HEK293T (cell line): ENCODE measurements around the gene COL27A1.

Experiments
- BHLHE40 ChIP-seq: fragments of 450-650 bp; IDR thresholded peaks from 2 replicates; pipeline ENCODE4 v1.6.1; 2016; ENCODE audit warnings: mild to moderate bottlenecking, moderate library complexity, borderline replicate concordance
- FOXA1 ChIP-seq: fragments of 450-650 bp; IDR thresholded peaks from 2 replicates; pipeline ENCODE4 v1.6.1; 2016; ENCODE audit warnings: mild to moderate bottlenecking
- FOXK2 ChIP-seq: fragments of 450-650 bp; IDR thresholded peaks from 2 replicates; pipeline ENCODE4 v1.6.1; 2016; ENCODE audit warnings: mild to moderate bottlenecking
- FOXM1 ChIP-seq: fragments of 450-650 bp; IDR thresholded peaks from 2 replicates; pipeline ENCODE4 v1.6.1; 2017; ENCODE audit warnings: mild to moderate bottlenecking, borderline replicate concordance
- L3MBTL2 ChIP-seq: fragments of 450-650 bp; conservative IDR thresholded peaks from 2 replicates; pipeline ENCODE4 v1.6.1; 2016; ENCODE audit warnings: mild to moderate bottlenecking
- NFRKB ChIP-seq: fragments of 450-650 bp; IDR thresholded peaks from 2 replicates; pipeline ENCODE4 v1.6.1; 2016; ENCODE audit warnings: mild to moderate bottlenecking, moderate library complexity
- SP1 ChIP-seq: fragments of 450-650 bp; IDR thresholded peaks from 2 replicates; pipeline ENCODE4 v1.6.1; 2017
- TARDBP ChIP-seq: fragments of 450-650 bp; IDR thresholded peaks from 2 replicates; pipeline ENCODE4 v1.6.1; 2016

DNA sequence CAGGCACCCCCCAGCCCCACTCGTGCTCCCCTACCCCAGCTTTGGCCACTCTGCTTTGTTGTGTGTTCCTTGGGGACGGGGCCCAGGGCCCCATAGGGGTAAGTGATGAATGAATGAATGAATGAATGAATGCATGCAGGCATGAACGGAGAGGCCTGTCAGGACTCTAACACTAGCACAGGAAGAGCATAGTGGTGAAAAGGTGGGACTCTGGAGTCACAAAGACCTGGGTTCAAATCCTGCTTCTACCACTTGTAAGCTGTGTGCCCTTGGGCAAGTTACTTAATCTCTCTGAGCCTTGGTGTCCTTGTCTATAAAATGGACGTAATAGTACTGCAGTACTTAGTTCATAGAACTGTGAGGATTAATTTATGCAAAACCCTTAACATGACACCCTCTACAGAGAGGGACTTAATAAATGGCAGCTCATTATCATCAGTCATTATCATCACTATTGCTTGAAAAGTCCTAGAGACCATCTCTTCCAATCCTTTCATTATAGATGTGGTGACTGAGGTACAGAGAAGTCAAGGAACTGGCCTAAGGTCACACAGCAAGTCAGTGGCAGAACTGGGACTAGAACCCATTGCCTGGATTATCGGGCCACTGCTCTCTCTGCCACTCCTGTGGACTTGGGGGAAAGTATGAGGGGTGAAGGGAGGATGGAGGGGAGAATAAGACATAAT, 187.6 kb downstream of the COL27A1 start:
- TF ChIP-seq FOXK2 (no peak), FOXM1 (no peak), NFRKB (no peak), FOXA1 (no peak), SP1 (no peak), TARDBP (no peak), L3MBTL2 (no peak), BHLHE40 (no peak)
